HG03571 (cell line): ENCODE results near the gene AHRR.
A peak's percentile ranks its signal among the peaks of the same experiment; 100 is the strongest.

Experiments used
- ATAC-seq: cut with Tn5 transposase; IDR thresholded peaks from one replicate; pipeline ENCODE4 v1.9.1; 2021; ENCODE audit not compliant: unreplicated experiment

The AHRR gene

GRCh38 chr5:453725-454481 lies 132.4 kb downstream of the AHRR start:
- no peak for ATAC-seq

GRCh38 chr5:454936-455335 lies 133.4 kb downstream of the AHRR start:
- no peak for ATAC-seq

GRCh38 chr5:455806-456205 lies 134.3 kb downstream of the AHRR start:
- no peak for ATAC-seq

- ATAC-seq = no peak
These were observed 135.1 kb downstream of the AHRR start for GRCh38 chr5:456351-457194.

- ATAC-seq = no peak
These were observed 135.9 kb downstream of the AHRR start for GRCh38 chr5:457195-457961.

- peak; percentile 61 for ATAC-seq
These were observed 137.2 kb downstream of the AHRR start for GRCh38 chr5:458547-459353.

GRCh38 chr5:459562-460272 lies 138.2 kb downstream of the AHRR start:
- ATAC-seq = no peak

GRCh38 chr5:460273-460625 lies 138.7 kb downstream of the AHRR start:
- no peak for ATAC-seq

GRCh38 chr5:462051-462481 lies 140.6 kb downstream of the AHRR start:
- no peak for ATAC-seq

GRCh38 chr5:463301-463700 lies 141.8 kb downstream of the AHRR start:
- ATAC-seq = no peak

- no peak for ATAC-seq
These were observed 142.4 kb downstream of the AHRR start for GRCh38 chr5:463952-464351.

- no peak for ATAC-seq
These were observed 142.9 kb downstream of the AHRR start for GRCh38 chr5:464446-464842.

- no peak for ATAC-seq
These were observed 143.5 kb downstream of the AHRR start for GRCh38 chr5:464843-465590.

GRCh38 chr5:465591-466403 lies 144.3 kb downstream of the AHRR start:
- ATAC-seq = no peak

- no peak for ATAC-seq
These were observed 145.3 kb downstream of the AHRR start for GRCh38 chr5:466661-467310.

GRCh38 chr5:468401-468800 lies 146.9 kb downstream of the AHRR start:
- no peak for ATAC-seq

GRCh38 chr5:469752-470483 lies 148.4 kb downstream of the AHRR start:
- ATAC-seq = no peak
